Measurements from ENCODE around the gene VIPR1.

- TF ChIP-seq POLR2A (IDR thresholded peaks at IDR 0.05; ENCODE audit: low read depth) = no peak
- no peak for TF ChIP-seq CTCF (IDR thresholded peaks at IDR 0.05)
- TF ChIP-seq EP300 (IDR thresholded peaks at IDR 0.05) = no peak
- TF ChIP-seq POLR2AphosphoS5 (IDR thresholded peaks at IDR 0.05) = no peak
Observed at GRCh38 chr3:42515391-42515916, 13.0 kb downstream of the VIPR1 start.
